GM15510 (cell line): ENCODE data around the gene VTI1B.
"Not testable (repeated sequence)": the region's sequence is repeated elsewhere in the genome, so short reads cannot be mapped to it uniquely, and the experiment has no call there.

ENCODE experiments used
- POLR2A ChIP-seq: IDR thresholded peaks from 3 replicates; pipeline ENCODE4 v1.6.1; 2011; ENCODE audit warnings: borderline replicate concordance; ENCODE audit not compliant: insufficient read length; ENCODE audit errors: extremely low read depth

The VTI1B gene, protein sequence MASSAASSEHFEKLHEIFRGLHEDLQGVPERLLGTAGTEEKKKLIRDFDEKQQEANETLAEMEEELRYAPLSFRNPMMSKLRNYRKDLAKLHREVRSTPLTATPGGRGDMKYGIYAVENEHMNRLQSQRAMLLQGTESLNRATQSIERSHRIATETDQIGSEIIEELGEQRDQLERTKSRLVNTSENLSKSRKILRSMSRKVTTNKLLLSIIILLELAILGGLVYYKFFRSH

DNA sequence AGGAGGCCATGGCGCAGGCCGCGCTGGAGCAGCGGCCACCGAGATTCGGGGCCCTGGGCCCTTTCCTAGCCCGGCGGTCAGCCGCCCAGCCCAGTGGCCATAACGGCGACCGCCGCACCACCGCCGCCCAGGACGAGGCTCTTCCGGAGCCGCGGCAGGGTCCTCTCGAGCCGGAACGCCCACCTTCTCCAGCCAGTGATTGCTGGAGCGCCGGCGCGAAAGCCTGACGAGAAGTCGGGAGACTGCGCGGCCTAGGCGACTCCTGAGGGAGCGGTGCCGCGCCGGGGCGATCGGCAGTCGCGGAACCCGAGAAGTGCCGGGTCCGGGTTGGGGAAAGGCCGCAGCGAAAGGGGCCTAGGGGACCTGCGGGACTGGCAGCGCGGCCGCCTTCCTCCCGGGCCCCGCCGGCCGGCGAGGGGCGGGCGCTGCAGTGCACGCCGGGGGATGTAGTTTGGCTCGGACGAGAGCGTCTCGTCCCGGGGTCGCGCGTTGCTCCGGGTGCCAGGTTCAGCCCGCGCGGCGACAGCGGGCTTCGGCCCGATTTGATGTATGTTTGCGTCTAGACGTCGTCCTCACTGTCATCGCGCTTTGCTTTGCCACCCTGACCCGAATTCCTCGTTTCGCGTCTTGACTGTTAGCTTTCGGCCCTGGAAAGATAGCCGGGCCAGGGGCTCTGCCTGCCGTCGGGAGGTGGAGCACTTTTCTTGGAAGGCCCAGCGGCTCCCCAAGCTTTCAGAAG, at the start of gene VTI1B:
Gene VTI1B (minus strand): TSS at position 153 of the 739 bp plus-strand sequence. CDS start 143 bp downstream, at position 10.
- TF ChIP-seq POLR2A: peak; percentile 79

DNA sequence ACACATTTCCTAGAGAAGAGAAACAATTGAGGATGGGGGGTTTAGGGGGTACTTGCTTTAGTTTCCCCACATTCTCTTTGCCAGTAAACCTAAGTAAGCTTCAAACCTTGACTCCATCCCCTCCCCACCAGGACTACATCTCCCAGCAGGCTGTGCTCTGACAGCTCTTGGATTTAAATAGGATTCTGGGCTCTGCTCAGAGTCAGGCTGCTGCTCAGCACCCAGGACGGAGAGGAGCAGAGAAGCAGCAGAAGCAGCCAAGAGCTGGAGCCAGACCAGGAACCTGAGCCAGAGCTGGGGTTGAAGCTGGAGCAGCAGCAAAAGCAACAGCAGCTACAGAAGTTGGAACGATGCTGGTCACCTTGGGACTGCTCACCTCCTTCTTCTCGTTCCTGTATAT, 47.9 kb upstream of the VTI1B start:
- TF ChIP-seq POLR2A: no peak

DNA sequence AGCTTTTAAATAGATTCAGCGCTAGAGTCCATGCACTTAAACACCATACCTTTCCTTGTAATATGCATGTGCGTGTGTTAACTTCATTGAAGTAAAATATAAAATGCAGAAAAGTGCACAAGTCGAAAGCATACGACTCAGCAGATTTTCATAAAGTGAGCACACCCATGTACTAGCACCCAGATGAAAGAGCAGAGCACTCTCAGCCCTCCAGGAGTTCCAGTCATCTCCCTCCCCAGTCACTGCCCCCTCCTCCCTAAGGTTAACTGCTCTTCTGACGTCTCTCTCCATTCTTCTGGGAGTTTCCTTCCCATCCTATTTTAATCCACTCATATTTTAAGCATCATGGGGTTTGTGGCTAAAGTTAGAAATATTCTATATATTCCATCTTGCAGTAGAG, 47.4 kb upstream of the VTI1B start:
- no peak for TF ChIP-seq POLR2A

DNA sequence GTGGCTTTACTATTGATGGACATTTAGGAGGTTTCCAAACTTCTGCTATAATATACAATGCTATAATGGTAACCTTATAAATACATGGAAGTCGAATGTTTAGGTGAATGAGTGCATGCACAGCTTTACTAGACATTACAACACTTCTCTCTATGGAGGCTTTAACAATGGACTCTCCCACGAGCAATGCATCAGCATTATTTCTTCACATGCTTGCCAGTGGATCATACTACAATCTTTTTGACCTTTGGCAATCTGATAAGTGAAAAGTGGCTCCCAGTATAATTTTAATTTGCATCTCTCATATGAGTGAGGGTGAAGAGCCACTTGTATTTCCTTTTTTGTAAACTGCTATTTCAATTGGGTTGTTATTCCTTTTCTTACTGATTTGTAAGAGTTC, 45.4 kb upstream of the VTI1B start:
- TF ChIP-seq POLR2A: no peak

DNA sequence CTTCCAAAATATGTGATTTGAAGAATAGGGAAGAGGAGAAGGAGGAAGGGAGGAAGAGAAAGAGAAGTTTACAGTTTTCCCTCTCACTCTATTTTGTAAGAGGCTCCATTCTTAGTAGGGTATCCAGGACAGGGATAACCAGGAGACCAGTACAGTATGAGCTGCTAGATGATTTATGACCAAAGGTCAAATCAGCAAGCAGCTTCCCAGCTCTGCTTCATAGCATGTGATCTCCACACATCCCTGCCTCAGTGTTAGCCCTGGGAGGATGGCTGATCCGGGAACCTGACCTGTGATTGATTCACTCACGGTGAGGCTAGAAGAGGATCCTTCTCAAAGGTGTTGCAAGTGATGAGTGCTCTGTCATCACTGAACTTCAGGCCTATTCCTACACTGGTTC, 43.8 kb upstream of the VTI1B start:
- TF ChIP-seq POLR2A: no peak

DNA sequence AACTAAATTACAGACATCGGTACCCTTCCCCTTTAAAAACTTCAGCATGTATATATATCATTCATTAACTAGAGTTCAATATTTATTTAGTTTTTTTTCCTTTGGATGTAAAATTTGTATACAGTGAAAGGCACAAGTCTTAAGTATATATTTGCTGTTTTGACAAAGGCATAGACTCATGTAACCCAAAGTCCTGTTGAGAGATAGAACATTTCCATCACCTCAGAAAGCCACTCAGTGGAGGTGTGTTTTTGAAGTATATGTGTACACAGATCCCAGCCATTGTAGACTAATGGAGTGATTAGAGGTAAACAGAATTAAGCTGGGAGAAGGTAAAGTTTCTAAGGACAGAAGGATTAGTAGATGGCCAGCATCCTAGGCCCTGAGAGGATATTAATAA, 42.6 kb upstream of the VTI1B start:
- no peak for TF ChIP-seq POLR2A

DNA sequence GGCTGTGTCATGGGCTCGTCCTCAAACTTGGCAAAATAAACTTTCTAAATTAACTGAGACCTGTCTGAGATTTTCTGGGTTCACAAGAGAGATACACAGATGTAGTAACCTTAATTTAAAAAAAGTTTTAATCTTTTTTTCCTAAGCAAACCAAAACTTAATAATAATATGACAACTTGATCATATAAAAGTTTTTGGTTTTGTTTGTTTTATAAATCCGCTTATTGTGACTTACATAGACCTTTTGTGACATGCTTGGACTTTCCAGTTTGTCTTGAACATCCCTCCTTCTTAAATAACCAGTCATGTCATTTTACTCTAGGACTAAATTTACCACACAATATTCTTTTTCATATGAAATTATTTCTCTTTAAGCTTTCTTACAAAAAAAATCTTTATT, 35.8 kb upstream of the VTI1B start:
- TF ChIP-seq POLR2A: no peak

DNA sequence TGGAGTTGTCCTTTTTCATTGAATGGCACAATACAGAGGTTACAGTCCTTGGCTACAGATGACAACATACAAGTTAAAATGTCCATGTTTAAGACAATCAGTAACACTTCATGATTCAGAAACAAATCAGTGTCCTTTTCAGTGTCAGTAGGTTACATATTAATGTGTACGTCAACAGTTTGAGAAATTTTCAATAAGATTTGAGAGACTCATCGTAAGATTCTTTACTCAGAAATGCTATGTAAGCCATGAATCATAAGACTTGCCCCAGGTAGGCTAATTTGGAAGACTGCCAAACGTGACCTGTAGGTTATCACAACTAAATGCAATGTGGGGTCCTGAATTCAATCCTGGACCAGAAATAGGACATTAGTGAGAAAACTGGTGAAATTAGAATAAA, 30.8 kb upstream of the VTI1B start:
- no peak for TF ChIP-seq POLR2A

DNA sequence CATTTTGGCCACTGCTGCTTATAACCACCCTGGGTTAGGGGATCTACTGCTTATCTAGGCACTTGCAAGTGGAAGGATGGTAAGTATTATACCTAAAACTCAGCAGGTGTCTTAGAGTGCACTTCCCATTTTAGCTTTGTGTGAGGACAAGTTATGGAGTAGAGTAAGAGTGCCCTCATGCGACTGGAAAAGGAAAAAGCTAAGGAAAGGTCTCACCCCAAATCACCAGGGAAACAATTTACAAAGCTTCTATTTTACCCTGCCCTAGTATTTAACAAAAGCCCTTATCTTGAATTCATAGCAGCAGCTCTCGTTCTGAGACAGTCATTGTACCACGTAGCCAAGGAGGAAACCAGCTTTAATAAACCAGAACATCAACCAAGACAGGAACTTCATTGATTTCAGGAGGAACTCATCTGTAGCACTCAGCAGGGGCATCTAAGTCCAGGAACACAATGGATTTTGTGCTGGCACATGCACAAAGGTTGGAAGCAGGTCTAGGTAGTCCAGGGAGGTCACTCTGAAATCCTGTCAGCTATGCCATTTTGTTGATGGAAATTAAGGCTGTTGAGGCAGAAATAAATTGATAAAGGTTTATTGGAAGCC, 30.2 kb upstream of the VTI1B start:
- no peak for TF ChIP-seq POLR2A

DNA sequence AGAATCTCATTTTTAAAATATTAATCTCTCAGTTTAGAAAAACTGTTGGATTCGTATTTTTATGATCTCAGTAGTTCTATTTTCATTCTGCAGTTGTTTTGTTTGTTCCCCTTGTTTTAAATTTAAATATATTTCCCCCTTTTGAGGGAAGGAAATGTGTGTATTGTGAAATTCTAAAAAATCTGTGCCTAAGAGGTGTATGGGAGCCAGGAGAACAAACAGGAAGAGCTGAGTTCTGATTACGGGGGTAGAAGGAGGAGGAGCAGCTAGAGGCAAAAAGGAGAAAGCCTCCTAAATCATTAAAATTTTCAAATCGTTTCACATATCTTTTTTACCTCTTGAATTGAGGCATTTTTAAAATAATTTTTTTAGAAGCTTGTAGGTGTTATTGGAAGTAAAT, 29.6 kb upstream of the VTI1B start:
- no peak for TF ChIP-seq POLR2A

DNA sequence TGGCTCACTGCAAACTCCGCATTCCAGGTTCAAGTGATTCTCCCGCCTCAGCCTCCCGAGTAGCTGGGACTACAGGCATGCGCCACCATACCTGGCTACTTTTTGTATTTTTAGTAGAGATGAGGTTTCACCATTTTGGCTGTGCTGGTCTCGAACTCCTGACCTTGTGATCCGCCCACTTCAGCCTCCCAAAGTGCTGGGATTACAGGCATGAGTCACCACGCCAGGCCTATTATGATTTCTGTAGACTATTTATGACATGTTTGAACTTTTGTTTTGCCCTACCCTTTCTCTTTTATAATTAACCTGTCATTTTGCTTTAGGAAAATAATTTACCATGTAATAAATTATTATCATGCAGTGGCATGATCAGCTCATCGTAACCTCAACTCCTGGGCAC, 27.1 kb upstream of the VTI1B start, which contains the start of gene RDH12:
Gene RDH12 (plus strand): TSS at position 395 of the 400 bp plus-strand sequence. CDS start 20,757 bp downstream, outside the sequence.
- not testable (repeated sequence) for TF ChIP-seq POLR2A

DNA sequence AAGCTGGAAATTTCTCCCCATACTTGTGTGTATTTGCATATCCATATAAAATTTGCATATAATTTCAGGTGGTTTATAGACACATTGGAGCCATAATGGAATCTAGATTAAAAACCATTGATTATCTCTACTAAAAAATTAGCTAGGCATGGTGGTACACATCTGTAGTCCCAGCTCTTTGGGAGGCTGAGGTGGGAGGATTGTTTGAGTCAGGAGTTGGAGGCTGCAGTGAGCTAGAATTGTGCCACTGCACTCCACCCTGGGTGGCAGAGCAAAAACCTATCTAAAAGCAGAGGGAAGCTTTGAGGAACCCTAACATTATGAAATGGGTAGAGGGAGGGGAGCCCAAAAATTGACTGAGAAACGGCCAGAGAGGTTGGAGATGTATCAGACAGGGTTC, 23.7 kb upstream of the VTI1B start:
- TF ChIP-seq POLR2A: no peak

DNA sequence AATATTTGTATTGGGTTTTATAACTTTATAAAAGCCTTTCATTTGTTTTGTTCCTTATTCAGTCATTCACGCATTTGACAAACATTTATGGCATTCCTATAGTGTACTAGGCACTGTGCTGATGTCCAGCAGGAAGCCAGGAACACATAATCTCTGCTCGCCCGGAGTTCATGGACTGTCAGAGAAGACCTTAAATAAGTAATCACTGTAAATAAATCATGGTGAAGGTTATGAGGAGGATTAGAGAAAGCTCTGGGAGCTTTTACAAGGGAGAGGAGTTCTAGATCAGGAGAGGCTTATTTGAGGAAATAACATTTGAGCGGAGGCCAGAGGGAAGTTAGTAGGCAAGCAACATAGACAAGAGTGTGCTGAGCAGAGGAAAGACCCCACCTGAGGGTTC, 22.6 kb upstream of the VTI1B start:
- TF ChIP-seq POLR2A: no peak

DNA sequence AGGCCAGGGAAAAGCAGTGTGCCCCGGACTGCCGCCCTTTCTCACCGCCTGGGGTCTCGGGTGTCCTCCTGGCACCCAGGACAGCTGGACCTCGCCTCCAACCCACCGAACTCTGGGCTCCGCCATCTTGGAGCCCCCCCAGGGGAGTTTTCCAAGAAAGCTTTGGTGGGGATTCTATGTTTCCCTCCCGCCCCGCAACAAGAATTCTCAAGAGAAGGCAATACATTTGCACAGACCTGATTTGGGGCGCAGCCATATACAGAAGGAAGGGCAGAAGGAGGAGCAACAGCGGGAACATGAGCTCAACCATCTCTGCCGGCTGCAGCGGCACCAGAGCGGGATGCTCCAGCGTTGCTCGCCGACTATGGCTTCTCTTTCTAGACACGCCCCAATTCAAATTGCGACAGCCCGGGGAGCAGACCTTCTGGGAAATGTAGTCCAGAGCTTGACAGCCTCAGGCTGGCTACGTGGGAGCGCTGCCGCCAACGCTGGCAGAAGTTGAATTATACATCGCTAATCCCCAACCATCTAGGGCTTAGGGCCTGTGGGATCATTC, 21.0 kb upstream of the VTI1B start, which contains the start of gene RDH11:
Gene RDH11 (minus strand): TSS at position 371 of the 556 bp plus-strand sequence. CDS start 61 bp downstream, at position 310.
- peak; percentile 95 for TF ChIP-seq POLR2A

DNA sequence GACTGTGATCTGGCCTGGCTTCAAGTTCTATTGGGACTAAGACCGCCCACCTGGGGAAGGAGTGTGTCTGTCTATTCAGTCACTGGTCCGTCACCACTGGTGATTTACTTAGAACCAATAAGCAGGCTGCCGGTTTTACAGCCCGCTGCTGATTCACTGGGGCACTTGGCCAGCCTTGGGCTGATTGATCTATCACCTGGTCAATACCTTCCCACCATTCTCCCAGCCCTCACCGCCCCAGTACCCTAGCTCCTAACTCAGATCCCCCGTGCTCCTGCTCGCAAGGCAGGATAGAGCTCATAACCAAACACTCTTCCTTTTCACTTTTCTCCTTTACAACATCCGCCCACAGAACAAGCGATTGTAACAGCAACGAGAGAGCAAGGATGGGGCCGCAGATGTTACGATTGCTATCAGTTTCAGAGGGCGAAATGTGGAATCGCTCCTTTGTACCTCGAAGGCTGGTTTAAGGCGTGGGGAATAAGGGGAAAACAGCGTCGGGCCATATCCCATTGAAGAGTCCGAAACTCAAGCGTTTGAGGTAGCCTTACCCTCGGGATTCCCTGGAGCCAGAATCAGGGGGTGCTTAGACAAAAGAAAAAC, 20.5 kb upstream of the VTI1B start:
- peak; percentile 63 for TF ChIP-seq POLR2A

DNA sequence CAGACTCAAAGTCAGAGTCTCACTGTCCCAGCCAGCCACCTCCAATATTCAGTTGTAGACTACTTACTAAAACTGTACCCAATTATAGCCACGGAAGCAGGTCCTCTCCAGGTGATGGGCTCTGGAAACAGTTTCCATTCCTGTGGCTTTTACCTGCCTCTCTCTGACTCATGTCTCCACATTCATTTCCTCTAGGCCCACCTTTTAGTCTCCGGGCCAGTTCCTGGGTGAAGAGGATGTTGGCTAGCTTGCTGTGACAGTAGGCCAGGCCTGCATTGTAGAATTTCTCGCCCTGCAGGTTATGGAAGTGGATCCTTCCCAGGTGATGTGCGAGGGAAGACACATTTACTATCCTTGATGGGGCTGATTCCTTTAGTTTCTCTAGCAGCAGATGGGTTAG, 15.6 kb upstream of the VTI1B start:
- TF ChIP-seq POLR2A: no peak

DNA sequence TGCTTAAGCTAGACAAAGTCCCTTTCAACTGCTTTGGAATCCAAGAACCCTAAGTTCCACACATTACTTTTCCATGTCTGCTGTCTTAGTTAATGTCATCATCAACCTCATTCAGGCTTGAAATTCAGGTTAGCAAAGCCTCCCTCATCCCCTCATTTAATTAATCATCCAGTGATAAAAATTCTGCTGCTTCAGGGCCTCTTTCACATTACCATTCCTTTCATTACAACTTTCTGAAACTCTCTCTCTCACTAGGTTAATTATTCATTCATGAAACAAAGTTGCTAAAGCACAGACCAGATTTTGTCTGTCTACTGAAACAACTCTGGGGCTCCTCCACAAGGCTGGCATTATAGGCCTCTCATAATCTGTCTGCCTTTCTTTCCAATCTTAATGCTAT, 9.4 kb upstream of the VTI1B start:
- TF ChIP-seq POLR2A: no peak
